Activated naive CD8-positive, alpha-beta T cell treated with anti-CD3 and anti-CD28 coated beads, Interleukin-2, amount 50 U/mL, for 24 hours (primary cell): ENCODE results near the gene ATG2A.

Source experiments
- ATAC-seq: fragments of 150-1000 bp; cut with Tn5 transposase; one replicate; pipeline ENCODE4 v1.10.0; 2021
- DNase-seq: peaks from one replicate; pipeline ENCODE4 v3.0.0; 2021
- H3K27ac Mint-ChIP-seq: one replicate; pipeline ENCODE4 v1.8.0; 2021; ENCODE audit warnings: mild to moderate bottlenecking, mixed read lengths
- H3K27me3 Mint-ChIP-seq: one replicate; pipeline ENCODE4 v1.8.0; 2021; ENCODE audit warnings: mixed read lengths
- H3K36me3 Mint-ChIP-seq: one replicate; pipeline ENCODE4 v1.8.0; 2021; ENCODE audit warnings: low read depth, mixed read lengths
- H3K4me1 Mint-ChIP-seq: one replicate; pipeline ENCODE4 v1.8.0; 2021; ENCODE audit warnings: mixed read lengths
- H3K4me3 Mint-ChIP-seq: one replicate; pipeline ENCODE4 v1.8.0; 2021; ENCODE audit warnings: mild to moderate bottlenecking, moderate library complexity, mixed read lengths
- H3K9me3 Mint-ChIP-seq: one replicate; pipeline ENCODE4 v1.8.0; 2021; ENCODE audit warnings: mixed read lengths

The ATG2A gene

DNA sequence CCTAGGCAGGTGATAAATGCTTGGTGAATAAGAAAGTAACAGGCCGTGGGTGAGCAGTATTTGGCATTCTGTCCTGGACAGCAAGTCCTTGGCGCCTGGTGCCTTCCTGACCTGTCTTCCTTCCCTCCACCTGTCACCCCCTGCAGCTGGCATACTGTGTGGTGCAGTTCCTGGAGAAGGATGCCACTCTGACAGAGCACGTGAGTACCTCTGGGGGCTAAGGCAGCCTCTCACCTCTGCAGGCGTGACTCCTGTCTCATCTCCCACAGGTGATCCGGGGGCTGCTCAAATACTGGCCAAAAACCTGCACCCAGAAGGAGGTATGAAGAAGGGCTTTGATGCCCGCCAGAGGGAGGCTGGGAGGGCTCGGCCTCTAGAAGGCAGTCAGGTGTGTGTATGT is 14.3 kb upstream of the ATG2A start:
- H3K36me3 Mint-ChIP-seq = no peaks in the 10 kb centered on the region

DNA sequence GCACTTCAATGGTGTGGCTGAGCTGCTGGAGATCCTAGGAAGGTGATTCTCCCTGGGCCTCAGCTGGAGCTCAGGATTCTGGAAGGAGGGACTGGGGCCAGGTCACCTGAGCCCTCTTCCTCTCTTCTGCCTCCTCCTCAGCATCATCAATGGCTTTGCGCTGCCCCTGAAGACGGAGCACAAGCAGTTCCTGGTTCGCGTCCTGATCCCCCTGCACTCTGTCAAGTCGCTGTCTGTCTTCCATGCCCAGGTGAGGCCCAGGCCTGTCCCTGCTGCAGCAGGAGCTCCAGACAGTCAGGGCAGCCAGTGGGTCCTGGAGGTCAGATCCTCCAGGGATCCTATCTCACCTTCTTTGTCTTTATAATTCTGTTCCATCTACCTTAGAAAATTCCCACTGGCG is 13.3 kb upstream of the ATG2A start:
- ATAC-seq = no peak
- Mint-ChIP-seq H3K36me3 (no peaks in the 10 kb centered on the region), H3K9me3 (no peaks in the 10 kb centered on the region), H3K4me1 (peaks cover under 1% of the 10 kb centered on the region), H3K4me3 (no peak overlapping the region), H3K27ac (no peak overlapping the region), H3K27me3 (no peaks in the 10 kb centered on the region)
- no peak for DNase-seq

More for the DNA sequence above, 14.3 kb upstream of the ATG2A start:
- ATAC-seq (no peak), DNase-seq (no peak)
- H3K9me3 Mint-ChIP-seq = no peaks in the 10 kb centered on the region
- H3K4me3 Mint-ChIP-seq = no peak overlapping the region
- H3K27me3 Mint-ChIP-seq = no peaks in the 10 kb centered on the region
- no peak overlapping the region for H3K27ac Mint-ChIP-seq
- H3K4me1 Mint-ChIP-seq = no peaks in the 10 kb centered on the region

DNA sequence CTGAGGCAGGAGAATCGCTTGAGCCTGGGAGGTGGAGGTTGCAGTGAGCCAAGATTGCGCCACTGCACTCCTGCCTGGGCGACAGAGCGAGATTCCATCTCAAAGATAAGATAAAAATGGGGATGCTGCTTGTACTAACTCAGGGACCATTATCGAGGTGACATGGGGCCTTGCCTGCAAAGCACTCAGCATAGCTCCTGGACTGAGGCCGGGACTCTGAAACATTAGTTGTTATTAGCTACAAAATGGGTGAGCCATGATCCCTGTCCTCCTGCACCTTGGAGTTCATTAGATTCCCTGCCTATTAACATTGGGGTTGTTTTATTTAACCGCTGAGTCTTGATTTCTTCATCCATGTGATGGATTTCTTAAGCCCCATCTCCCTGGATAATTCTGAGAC is 12.6 kb upstream of the ATG2A start:
- DNase-seq = no peak
- Mint-ChIP-seq H3K36me3 (no peaks in the 10 kb centered on the region), H3K9me3 (no peaks in the 10 kb centered on the region), H3K27me3 (no peaks in the 10 kb centered on the region), H3K27ac (no peak overlapping the region), H3K4me3 (no peak overlapping the region), H3K4me1 (peaks cover 5% of the 10 kb centered on the region)
- no peak for ATAC-seq

DNA sequence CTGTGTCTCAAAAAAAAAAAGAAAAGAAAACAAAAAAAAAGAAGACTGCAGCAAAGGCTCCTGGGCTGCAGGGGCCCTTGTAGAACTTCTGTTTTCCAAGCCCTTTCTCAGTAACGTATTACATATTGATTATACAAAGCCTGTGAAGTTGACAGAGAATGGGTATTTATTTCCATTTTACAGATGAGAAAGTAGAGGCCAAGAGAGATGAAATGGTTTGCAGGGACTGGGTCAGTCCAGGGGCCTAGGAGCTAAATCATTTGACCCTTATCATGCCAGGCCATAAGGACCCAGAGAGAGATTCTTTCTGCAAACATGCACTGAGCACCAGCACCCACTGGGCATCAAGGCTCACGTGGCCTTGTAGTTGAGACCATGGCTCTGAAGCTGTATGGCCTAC is 11.9 kb upstream of the ATG2A start:
- Mint-ChIP-seq H3K27ac (no peak overlapping the region), H3K36me3 (no peaks in the 10 kb centered on the region), H3K27me3 (no peaks in the 10 kb centered on the region), H3K9me3 (no peaks in the 10 kb centered on the region), H3K4me3 (no peak overlapping the region), H3K4me1 (peaks cover 10% of the 10 kb centered on the region)
- DNase-seq = no peak
- ATAC-seq = no peak

DNA sequence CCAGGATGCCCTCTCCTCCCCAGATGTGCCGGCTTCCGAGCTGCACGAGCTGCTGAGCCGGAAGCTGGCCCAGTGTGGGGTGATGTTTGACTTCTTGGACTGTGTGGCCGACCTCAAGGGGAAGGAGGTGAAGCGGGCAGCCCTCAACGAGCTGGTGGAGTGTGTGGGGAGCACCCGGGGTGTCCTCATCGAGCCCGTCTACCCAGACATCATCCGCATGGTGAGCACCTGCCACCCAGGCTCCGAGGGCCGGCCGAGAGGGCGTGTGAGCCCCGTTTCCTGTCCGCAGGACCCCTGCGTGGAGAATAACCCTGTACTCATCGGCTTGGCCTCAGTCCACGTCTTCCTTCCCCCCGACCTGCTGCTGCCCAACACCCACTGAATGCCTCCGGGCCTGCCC is 9.7 kb upstream of the ATG2A start:
- DNase-seq = no peak
- H3K4me1 Mint-ChIP-seq = peaks cover 14% of the 10 kb centered on the region
- no peaks in the 10 kb centered on the region for H3K27me3 Mint-ChIP-seq
- H3K36me3 Mint-ChIP-seq = no peaks in the 10 kb centered on the region
- ATAC-seq = no peak
- no peaks in the 10 kb centered on the region for H3K9me3 Mint-ChIP-seq
- H3K27ac Mint-ChIP-seq = no peak overlapping the region
- no peak overlapping the region for H3K4me3 Mint-ChIP-seq

DNA sequence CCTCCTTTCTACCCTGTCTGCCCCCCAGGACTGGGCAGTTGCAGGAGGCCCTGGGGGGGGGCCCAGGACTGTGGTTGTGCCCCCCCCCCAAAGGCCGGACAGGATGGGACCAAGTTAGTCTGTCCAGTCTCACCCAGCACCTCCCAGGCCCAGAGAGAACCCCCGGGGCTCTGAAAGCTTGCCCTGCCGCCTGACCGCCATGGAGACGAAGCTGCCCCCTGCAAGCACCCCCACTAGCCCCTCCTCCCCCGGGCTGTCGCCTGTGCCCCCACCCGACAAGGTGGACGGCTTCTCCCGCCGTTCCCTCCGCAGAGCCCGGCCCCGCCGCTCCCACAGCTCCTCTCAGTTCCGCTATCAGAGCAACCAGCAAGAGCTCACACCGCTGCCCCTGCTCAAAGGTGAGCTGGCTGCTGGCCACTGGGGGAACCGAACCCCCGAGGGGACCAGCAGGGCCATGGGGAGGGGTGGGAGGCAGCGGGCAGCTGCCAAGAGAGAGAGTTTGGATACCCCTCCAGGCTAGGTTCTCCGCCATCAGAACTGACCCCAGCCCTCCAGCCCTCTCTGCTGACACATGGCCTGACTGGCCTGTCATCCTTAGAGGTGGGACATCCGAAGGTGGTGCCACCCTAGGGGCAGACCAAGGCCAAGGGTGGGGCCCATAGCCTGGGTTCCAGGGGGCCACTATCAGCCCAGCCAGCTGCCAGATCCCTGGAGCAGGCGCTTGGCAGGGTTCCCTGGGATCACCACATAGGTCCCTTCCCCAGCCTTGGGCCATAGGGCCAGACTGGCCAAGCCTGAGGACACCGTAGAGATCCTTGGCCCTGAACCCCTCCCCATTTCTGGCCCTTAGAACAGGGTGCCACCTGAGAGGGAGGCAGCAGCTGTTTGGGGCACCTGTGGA is 8.8 kb upstream of the ATG2A start:
- no peaks in the 10 kb centered on the region for H3K9me3 Mint-ChIP-seq
- DNase-seq = no peak
- H3K4me1 Mint-ChIP-seq = peaks cover 14% of the 10 kb centered on the region
- no peak for ATAC-seq
- no peaks in the 10 kb centered on the region for H3K36me3 Mint-ChIP-seq
- H3K27me3 Mint-ChIP-seq = no peaks in the 10 kb centered on the region
- H3K27ac Mint-ChIP-seq = peak overlapping the region; percentile 22
- peak overlapping the region; percentile 87 for H3K4me3 Mint-ChIP-seq

DNA sequence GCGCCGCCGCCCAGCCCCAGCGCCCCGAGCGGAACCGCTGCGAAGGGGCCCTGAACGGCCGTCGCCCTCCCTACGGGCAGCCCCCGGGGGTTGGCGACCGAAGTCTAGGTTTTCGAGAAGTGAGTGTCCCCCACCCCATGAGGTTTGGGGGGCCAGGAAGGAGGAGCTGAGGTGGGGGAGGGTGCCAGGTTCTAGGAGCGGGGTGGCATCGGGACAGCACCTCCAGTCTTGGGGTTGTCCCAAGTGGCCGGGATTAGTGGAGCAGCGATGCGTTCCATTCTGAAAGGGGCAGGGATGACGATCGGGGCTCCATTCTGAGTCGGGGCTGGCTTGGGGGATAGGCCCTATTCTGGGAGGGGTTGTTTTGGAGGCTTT is 7.9 kb upstream of the ATG2A start:
- Mint-ChIP-seq H3K9me3 (no peaks in the 10 kb centered on the region), H3K36me3 (no peaks in the 10 kb centered on the region), H3K4me1 (peaks cover 14% of the 10 kb centered on the region), H3K27me3 (no peaks in the 10 kb centered on the region), H3K4me3 (peak overlapping the region; percentile 87), H3K27ac (peak overlapping the region; percentile 22)
- peak; percentile 22 for DNase-seq
- no peak for ATAC-seq

DNA sequence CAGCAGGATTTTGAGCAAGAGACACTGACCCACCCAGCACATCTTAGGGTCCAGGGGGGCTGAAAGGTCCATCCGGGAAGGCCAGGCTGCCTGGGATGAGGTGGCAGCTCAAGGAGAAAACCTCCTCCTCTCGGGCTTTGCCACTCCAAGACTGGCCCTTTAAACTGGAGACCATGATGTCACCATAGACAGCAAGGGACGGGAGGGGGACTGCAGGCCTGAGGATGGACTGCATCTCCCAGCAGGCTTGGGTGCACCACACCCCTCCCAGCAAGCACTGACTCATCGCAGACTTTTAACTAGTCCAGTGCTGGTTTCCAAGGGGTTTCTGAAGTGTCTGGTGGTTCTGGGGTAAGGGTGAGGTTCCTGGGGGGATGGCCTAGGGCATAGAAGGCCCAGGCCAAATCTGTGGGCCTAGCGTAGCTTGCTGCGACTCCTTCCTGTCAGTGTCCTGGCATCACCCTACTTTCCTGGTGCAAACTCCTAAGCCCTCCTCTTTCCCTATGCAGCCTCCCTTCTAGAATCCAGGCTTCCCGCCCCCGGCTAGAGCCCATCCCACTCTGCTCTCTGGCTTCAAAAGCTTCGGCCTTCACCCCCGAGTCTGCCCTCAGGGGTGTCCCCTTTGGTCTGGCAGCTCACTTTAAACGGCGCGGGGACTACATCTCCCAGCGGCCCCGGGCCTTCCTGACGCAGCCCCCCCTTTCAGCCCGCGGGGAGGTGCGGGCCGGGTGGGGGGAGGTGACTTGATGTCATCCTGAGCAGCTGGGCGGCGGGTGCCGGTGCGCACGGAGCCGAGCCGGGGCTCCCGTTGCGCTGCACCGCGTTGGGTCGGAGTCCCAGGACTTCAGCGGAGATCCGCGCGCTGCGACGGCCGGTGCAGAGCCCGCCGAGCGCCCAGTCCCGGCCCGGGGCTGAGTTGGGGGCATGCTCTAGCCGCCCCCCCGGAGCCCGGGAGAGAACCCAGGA is 7.2 kb upstream of the ATG2A start, which contains the start of gene PPP2R5B:
TSS of gene PPP2R5B (plus strand) at position 746 of the 966 bp plus-strand sequence. CDS start 1,046 bp downstream, outside the sequence.
- Mint-ChIP-seq H3K4me1 (peaks cover 14% of the 10 kb centered on the region), H3K27ac (peak within 1 kb of the TSS; percentile 97), H3K27me3 (no peaks in the 10 kb centered on the region), H3K9me3 (no peaks in the 10 kb centered on the region), H3K4me3 (peak within 1 kb of the TSS; percentile 87), H3K36me3 (no peaks in the 10 kb centered on the region)
- ATAC-seq = peak; percentile 94
- peak; percentile 89 for DNase-seq

DNA sequence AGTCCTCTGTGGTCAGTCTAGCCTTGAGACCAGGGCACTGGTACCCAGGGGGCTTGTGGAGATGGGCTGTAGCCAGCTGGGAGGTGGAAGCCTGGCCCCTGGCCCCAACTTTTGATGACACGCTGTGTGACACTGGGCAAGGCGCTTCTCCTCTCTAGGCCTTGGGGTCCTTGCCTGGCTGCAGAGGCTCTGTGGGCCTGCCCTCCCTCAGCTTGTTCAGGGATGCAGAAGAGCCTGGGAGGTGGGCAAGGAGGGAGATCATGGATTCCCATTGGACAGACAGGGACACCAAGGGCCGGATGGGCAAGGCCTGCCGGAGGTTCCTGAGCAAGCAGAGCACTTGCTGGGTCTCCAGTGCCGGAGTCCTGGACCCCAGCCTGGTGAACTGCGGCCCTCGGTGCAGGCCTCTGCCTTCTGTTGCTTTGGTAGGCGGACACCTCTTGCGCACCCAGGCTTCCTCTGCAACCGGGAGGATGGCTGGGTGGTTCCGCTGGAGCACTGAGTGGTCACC is 6.2 kb upstream of the ATG2A start:
- Mint-ChIP-seq H3K4me1 (peaks cover 14% of the 10 kb centered on the region), H3K4me3 (no peak overlapping the region), H3K9me3 (no peaks in the 10 kb centered on the region), H3K36me3 (no peaks in the 10 kb centered on the region), H3K27ac (no peak overlapping the region), H3K27me3 (no peaks in the 10 kb centered on the region)
- DNase-seq (no peak), ATAC-seq (no peak)

DNA sequence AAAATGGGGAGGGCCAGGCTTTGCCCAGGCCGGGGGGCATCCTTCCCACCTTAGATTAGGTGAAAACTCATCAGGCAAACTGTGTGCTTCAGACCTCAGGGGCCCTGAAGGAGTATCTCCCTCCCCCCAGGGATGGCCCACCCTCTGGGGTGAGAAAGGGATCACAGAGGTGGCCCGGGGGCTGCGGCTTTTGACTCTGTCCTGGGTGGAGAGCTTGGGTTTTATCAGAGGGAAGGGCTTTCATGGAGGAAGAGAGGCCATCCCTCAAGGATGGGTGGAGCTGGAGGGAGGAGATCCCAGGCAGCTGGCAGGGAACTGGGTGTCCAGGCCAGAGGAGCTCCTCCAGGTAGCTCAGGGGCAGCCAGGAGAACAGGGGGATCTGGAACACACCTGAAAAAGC is 4.4 kb upstream of the ATG2A start:
- no peak overlapping the region for H3K4me3 Mint-ChIP-seq
- H3K4me1 Mint-ChIP-seq = peaks cover 25% of the 10 kb centered on the region
- no peak for DNase-seq

DNA sequence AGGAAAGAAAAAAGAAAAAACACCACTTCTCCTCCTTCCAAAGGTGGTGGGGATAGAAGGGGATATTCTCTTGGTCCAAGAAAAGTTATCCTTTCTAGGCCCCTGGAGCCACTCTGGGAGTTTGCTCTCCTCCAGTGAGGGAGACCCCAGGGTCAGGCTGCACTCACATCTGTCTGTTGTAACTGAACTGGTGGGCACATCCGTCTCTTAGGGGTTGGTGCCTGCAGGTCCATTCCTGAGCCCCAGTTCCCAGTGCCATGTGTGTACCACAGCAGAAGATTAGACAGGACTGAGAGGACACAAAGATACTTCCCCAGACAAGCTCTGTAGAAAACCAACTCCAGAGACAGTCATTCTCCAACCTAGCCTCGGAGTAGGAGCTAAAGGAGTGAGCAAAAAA is 3.1 kb upstream of the ATG2A start:
- peaks cover 33% of the 10 kb centered on the region for H3K4me1 Mint-ChIP-seq
- no peak for ATAC-seq
- no peak overlapping the region for H3K27ac Mint-ChIP-seq

More for the DNA sequence above, 4.4 kb upstream of the ATG2A start:
- ATAC-seq = no peak
- no peak overlapping the region for H3K27ac Mint-ChIP-seq
- H3K9me3 Mint-ChIP-seq = no peaks in the 10 kb centered on the region
- H3K27me3 Mint-ChIP-seq = no peaks in the 10 kb centered on the region
- H3K36me3 Mint-ChIP-seq = no peaks in the 10 kb centered on the region

DNA sequence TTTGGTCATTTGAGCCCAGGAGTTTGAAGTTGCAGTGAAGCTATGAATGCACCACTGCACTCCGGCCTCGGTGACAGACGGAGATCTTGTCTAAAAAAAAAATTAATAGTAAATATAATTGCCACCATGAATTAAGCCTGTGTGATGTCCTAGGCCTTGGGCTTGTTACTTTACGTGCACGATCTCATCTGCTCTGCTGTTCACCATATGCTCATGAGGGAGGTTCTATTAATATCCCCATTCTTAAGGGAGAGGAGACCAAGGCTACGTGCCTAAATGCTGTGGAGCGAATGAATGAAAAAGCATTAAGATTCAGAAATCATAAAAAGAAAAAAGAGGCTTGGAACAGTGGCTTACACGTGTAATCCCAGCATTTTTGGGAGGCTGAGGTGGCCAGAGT is 2.6 kb upstream of the ATG2A start:
- no peaks in the 10 kb centered on the region for H3K27me3 Mint-ChIP-seq
- no peaks in the 10 kb centered on the region for H3K9me3 Mint-ChIP-seq
- peaks cover 31% of the 10 kb centered on the region for H3K4me1 Mint-ChIP-seq
- ATAC-seq (no peak), DNase-seq (no peak)
- no peak overlapping the region for H3K4me3 Mint-ChIP-seq
- H3K27ac Mint-ChIP-seq = no peak overlapping the region
- no peaks in the 10 kb centered on the region for H3K36me3 Mint-ChIP-seq

More for the DNA sequence above, 3.1 kb upstream of the ATG2A start:
- no peaks in the 10 kb centered on the region for H3K27me3 Mint-ChIP-seq
- no peak for DNase-seq
- H3K9me3 Mint-ChIP-seq = no peaks in the 10 kb centered on the region
- H3K4me3 Mint-ChIP-seq = no peak overlapping the region
- no peaks in the 10 kb centered on the region for H3K36me3 Mint-ChIP-seq

DNA sequence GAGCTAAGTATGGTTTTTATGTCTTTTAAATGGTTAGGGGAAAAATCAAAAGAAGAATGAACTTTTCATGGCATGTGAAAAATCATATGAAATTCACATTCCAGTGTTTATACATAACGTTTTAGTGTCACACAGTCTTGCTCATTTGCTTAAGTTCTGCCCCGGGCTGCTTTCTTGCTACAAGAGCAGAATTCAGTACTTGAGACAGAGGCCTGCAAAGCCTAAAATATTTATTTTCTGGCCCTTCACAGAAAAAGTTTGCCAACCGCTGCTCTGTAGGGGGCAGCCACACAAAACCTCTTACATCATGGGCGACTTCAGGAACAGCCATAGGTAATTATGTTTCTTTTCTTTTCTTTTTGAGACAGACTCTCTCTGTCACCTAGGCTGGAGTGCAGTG is 1.0 kb upstream of the ATG2A start:
- DNase-seq = no peak
- Mint-ChIP-seq H3K4me1 (peaks cover 22% of the 10 kb centered on the region), H3K9me3 (no peaks in the 10 kb centered on the region), H3K27ac (peak overlapping the region; percentile 85), H3K27me3 (no peaks in the 10 kb centered on the region), H3K36me3 (no peaks in the 10 kb centered on the region), H3K4me3 (peak overlapping the region; percentile 90)
- ATAC-seq = no peak

DNA sequence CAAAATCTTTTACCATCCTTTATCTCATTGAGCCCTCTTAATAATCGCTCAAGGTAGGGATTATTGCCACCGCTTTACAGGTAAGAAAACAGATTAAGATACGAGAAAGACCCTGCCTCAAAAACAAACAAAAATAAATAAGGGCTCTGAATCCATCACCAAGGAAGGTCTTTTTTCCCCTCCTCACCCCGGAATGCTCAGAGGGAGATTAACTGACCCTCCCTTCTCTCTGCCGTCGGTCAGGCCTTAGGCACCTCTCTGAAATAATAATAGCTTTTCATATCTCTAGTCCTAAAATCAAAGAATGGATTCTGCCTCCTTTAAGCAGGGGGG is 620 bp upstream of the ATG2A start:
- Mint-ChIP-seq H3K4me3 (peak overlapping the region; percentile 90), H3K4me1 (peaks cover 22% of the 10 kb centered on the region), H3K27me3 (no peaks in the 10 kb centered on the region), H3K27ac (peak overlapping the region; percentile 85), H3K9me3 (no peaks in the 10 kb centered on the region), H3K36me3 (no peaks in the 10 kb centered on the region)
- no peak for ATAC-seq
- DNase-seq = no peak
